Umbilical cord (tissue), 2 donors: ENCODE results near the gene AXIN1. TPM values are rescaled to one million over a fixed set of nuclear protein-coding genes. Genes with fewer than 3 reads are reported as not detected.
"Not testable (repeated sequence)": the region's sequence is repeated elsewhere in the genome, so short reads cannot be mapped to it uniquely, and the experiment has no call there.

Source experiments
- DNase-seq: peaks from one replicate; pipeline ENCODE4 v3.0.0-alpha.2; 2015; ENCODE audit warnings: low spot score
- total RNA-seq: library from RNA; depleted of rRNA; stranded (reverse); fragments of >200 nt; gene quantifications from one replicate; pipeline ENCODE4 v1.2.3, GENCODE V29; 2014; ENCODE audit warnings: low replicate concordance; ENCODE audit not compliant: insufficient read depth

AXIN1 gene
- total RNA-seq, 1 donor from 2014 or later, result 17.3 TPM

GRCh38 chr16:381789-382717, 29.5 kb upstream of the AXIN1 start, which contains the start of gene PGAP6:
Gene PGAP6, minus strand, starts transcription at chr16:381978. Its CDS starts 157 bp downstream, at chr16:381821.
- no peak for DNase-seq

DNA sequence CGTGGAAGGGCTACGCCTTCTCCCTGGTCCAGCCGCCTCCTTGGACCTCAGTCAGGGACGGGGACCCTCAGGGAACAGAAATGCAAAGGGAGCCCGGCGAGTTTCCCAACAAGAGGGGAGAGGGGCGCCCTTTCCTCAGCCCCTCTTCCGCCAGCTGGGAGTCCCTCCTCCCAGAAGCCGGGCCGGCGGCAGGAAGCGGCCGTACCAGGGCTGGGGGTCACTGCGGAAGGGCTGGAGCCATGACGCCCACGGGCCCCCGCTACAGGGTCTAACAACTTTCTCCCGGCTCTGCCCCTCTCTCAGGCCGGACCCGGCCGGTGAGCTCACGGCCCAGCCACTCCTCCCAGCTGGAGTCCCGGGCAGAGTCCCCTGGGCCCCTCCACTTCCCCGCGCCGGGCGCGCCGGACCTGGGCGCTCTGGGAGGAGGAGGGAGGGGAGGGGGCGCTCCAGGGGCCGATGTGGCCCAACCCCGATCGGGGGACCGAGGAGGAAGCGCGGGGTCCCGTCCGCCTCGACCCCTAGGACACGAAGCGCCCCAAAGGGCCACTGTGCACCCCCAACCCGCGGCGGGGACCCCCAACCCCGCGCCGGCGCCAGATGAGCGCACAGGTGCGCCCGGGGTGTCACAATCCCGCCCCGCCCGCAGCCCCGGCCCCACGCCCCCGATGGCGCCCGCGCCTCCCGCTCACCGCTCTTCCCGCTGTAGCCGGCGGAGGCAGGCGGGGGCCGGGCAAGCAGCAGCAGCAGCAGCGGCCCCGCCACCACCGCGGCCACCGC, 28.7 kb upstream of the AXIN1 start:
- DNase-seq, result no peak

DNA sequence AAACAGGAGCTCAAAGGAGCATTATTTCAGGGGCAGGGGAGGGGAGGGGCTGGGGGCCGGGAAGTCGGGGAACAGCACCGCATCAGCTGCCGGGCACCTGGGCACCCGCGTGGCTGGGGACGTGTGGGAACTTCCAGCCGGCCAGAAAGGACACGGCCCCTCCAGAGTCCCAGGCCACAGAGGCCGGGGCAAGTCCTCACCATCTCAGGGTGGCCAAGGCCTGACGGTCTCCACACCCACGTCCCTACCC, 28.2 kb upstream of the AXIN1 start:
- no peak for DNase-seq

- no peak for DNase-seq
Observed at GRCh38 chr16:379961-380761, 27.6 kb upstream of the AXIN1 start.

DNA sequence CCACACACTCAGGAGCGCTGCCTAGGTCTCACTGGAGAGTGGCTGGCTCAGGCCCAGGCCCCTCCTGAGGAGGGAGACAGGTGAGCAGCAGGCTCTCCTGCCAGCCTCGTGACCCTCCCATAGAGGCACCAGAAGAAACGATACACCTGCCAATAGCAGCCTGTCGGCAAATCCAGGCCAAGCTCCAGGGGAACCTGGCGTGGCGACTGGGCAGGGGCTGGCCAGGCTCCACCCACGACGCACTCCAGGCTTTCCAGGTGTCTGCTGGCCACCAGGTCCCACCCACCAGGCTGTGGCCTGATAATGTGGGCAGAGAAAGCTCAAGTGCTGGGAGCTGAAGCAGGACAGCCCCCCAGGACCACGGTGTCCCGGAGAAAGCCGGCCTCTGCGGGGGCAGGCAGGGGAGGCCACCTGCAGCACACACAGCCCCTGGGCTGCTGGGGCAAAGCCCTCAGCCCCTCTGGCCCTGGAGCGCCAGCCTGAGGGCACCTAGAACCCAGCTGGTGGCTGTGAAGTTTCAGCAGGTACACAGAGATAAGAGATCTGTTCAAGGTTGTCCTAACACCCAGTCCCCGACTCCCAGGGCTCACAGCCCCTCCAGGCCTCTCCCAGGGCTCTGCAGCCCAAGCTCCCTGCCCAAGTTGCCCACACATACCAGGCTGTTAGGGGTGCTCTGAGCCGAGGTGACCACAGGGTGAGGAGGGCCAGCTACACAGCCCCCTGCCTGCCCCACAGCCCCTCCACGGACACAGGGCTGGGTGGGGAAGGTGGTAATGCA, 26.8 kb upstream of the AXIN1 start:
- no peak for DNase-seq

DNA sequence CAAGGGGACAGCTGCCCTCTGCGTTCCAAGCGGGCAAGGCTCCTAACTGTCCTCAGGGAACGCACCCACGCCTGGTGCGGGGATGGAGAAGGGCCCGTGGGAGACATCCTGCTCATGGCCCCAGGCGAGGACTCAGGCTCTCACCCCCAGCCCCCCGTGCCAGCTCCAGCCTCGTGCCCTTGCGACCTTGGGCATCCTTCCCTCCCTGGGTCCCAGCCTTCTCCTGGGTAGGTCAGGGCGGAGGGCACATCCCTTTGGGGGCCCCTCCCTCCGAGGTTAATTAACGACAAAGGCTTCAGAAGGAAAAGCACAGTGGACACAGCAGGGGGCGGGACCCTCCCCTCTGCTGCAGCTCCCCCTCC, 26.3 kb upstream of the AXIN1 start:
- no peak for DNase-seq

- not testable (repeated sequence) for DNase-seq
Observed at GRCh38 chr16:378113-378820, 25.7 kb upstream of the AXIN1 start.

DNA sequence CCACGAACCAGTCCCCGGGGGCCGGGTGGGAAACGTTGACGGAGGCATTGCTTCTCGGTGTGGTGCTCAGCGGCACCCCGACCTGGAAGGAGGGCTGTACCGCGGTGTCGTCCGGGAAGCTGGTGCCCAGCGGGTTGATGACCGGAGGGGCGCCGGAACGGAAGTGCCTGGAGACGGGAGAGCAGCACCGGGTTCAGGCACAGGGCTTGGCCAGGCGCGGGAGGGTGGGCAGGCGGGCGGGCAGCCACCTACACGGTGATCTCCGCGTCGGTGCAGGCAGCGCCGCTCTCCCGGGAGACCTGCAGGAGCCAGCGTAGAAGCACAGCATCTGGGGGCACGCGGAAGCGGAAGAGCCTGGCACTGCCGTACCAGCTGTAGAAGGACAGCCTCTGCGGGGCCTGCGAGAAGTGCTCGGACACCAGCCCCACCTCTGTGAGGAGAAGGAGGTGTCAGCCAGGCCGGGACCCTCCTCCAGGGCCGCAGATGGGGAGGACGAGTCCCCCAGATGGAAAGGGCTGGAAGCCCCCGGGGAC, 25.0 kb upstream of the AXIN1 start:
- no peak for DNase-seq

GRCh38 chr16:376817-377418, 24.4 kb upstream of the AXIN1 start:
- DNase-seq, result no peak

DNA sequence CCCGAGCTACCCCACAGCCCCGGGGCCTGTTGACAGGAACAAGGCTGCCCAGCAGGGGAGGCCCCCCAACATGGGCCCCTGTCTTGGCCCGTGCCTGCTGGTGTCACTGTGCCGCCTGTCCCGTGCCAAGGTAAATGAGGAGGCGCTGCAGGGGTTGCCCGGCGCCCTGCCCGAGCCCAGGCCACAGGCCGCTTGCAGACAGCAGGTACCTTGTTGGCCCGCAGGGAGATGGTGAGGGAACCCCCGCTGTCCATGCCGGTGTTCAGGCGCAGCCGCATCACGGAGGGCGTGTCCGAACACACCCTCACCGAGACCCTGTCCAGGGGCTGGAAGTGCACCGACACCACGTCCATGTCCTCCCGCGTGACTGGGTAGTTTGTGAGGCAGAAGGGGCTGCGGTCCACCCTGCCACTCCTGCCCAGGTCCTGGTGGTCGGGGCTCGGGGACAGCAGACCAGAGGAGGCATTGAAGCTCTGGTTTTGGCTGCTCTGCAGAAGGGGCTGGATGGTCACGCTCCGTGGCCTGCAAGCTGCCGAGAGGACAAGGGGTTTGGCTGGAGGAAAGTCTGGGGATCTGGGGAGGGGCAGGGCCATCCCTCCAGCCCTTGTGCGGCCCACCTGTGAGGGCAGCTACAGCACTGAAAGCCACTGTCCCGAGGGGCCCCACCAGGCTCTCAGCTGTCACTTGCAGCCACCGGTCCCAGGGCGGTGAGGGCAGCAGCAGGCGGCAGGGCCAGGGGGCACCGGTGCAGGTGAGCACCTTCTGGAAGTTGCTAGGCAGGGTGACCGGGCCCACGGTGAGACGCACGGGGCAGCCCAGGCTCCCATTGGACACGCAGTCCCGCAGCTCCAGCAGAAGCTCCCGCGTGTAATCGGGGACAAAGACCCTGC, 23.6 kb upstream of the AXIN1 start:
- DNase-seq, result no peak

DNA sequence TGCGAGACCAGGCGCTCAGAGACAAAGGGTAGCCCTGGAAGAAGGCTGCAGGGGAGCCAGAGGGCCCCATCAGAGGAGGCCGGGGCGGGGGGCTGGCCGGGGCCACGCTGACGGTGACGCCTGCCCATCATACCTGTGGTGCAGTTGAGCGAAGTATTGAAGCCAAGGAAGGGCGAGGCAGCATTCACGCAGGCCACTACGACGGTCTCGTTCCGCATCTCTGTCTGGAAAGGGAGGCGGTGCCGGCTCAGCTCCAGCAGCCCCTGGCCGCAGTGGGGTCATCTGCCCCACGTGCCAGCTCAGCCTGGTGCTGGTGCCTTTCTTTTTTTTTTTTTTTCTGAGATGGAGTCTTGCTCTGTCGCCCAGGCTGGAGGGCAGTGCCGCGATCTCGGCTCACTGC, 22.7 kb upstream of the AXIN1 start:
- no peak for DNase-seq

DNA sequence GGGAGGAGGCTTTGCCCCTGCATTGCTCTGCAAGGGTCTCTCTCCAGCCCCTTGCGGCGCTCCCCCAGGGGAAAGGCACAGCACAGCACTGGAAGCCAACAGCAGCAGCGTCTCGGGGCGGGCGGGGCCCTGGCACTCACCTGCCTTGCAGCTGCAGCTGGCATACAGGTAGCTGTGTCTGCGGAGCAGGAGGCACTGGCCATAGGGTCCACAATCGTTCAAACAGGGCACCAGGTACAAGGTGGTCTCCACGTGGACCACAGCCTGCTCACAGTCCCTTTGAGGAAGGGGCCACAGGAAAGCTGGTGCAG, 22.0 kb upstream of the AXIN1 start:
- no peak for DNase-seq

- DNase-seq, result no peak
Observed at GRCh38 chr16:373848-374615, 21.5 kb upstream of the AXIN1 start.

- no peak for DNase-seq
Observed at GRCh38 chr16:373020-373598, 20.6 kb upstream of the AXIN1 start.

GRCh38 chr16:372302-372983, 19.9 kb upstream of the AXIN1 start:
- DNase-seq, result no peak

DNA sequence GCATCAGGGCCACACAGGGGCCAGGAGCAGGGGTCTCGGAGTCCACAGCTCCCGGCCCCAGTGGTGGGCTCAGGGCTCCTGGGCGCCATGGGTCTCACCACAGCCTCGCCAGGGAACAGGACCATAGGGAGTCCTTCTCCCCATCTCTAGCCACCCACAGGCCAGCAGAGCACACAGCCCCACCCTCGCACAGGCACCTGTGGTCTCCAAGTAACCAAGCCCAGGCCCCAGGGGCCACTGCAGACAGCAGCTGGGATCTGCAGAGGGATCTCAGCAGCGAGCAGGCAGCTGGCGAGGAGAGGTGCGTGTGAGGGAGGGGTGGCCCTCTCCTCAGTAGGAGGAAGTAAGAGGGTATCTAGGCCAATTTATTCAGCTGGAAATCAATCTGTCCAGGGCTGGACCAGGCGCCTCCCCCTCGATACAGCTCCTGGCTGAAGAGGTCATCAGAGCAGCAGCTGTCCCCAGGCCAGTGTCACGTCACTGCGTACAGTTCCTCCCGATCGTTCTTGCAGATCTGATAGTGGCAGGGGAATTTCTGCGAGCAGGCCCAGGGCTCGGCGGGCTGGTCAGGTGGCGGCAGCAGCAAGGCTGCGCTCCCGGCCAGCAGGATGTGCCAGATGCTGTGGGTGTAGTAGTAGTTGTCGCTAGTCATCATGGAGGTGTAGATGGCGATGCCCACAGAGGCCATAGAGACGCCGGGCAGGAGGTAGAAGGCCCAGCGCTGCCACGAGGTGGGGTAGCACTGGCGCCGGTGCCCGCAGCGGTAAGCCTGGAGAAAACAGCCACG, 19.2 kb upstream of the AXIN1 start:
- no peak for DNase-seq
